DND-41 (cell line): Measurements from ENCODE around the gene ZBTB7B.

Experiments used
- ATAC-seq: fragments of 200-7000 bp; cut with Tn5 transposase; 3 replicates; pipeline ENCODE4 v1.9.1; 2021; ENCODE audit warnings: low read depth; ENCODE audit not compliant: insufficient read depth
- DNase-seq: peaks from one replicate; pipeline ENCODE4 v3.0.0-alpha.2; 2020
- H2AFZ ChIP-seq: 2 replicates; pipeline ENCODE4 v1.6.0; 2012; ENCODE audit warnings: low read depth, low read length
- H3K27ac ChIP-seq: 2 replicates; pipeline ENCODE4 v1.5.1; 2012; ENCODE audit warnings: low read length, inconsistent platforms
- H3K27me3 ChIP-seq: fragments of 200-600 bp; sonication (generic); 2 replicates; pipeline ENCODE4 v1.6.0; 2012; ENCODE audit warnings: low read length, mild to moderate bottlenecking, inconsistent platforms; ENCODE audit not compliant: insufficient read depth, poor library complexity
- H3K36me3 ChIP-seq: 2 replicates; pipeline ENCODE4 v1.5.1; 2012; ENCODE audit warnings: low read length, inconsistent platforms; ENCODE audit not compliant: insufficient read depth
- H3K4me1 ChIP-seq: 2 replicates; pipeline ENCODE4 v1.5.1; 2012; ENCODE audit warnings: mild to moderate bottlenecking, low read length; ENCODE audit not compliant: insufficient read depth
- H3K4me2 ChIP-seq: 2 replicates; pipeline ENCODE4 v1.6.0; 2012; ENCODE audit warnings: mild to moderate bottlenecking, moderate library complexity, low read length, inconsistent platforms; ENCODE audit not compliant: insufficient read depth
- H3K4me3 ChIP-seq, 2 experiments: fragments of 200-600 bp in 1 of 2; shearing (Covaris generic) in 1 of 2; 2 replicates each; pipeline ENCODE4 v1.5.1; 2012 to 2016; ENCODE audit warnings: inconsistent platforms in 2 of 2, low read length in 2 of 2, mild to moderate bottlenecking in 2 of 2, low read depth in 1 of 2, moderate library complexity in 1 of 2
- H3K79me2 ChIP-seq: 2 replicates; pipeline ENCODE4 v1.6.0; 2012; ENCODE audit warnings: low read length, inconsistent platforms; ENCODE audit not compliant: insufficient read depth
- H3K9ac ChIP-seq: 2 replicates; pipeline ENCODE4 v1.6.0; 2012; ENCODE audit warnings: low read depth, mild to moderate bottlenecking, inconsistent platforms, low read length, moderate library complexity
- H3K9me3 ChIP-seq: 2 replicates; pipeline ENCODE4 v1.5.1; 2012; ENCODE audit warnings: low read length, moderate library complexity, mild to moderate bottlenecking, inconsistent platforms; ENCODE audit not compliant: insufficient read depth, severe bottlenecking
- H4K20me1 ChIP-seq: 2 replicates; pipeline ENCODE4 v1.6.0; 2012; ENCODE audit warnings: low read length; ENCODE audit not compliant: insufficient read depth
- EZH2 ChIP-seq: IDR thresholded peaks from 3 replicates; pipeline ENCODE4 v1.6.1; 2012; ENCODE audit warnings: borderline replicate concordance, low read depth, mild to moderate bottlenecking, moderate library complexity, low read length, inconsistent platforms; ENCODE audit not compliant: severe bottlenecking
- TF ChIP-seq, protein P1 (sequence below): IDR thresholded peaks from 2 replicates; pipeline ENCODE4 v1.5.1; 2012; ENCODE audit warnings: borderline replicate concordance, low read length, moderate library complexity, mild to moderate bottlenecking; ENCODE audit not compliant: poor library complexity, severe bottlenecking; ENCODE audit errors: extremely low read depth

Gene ZBTB7B

DNA sequence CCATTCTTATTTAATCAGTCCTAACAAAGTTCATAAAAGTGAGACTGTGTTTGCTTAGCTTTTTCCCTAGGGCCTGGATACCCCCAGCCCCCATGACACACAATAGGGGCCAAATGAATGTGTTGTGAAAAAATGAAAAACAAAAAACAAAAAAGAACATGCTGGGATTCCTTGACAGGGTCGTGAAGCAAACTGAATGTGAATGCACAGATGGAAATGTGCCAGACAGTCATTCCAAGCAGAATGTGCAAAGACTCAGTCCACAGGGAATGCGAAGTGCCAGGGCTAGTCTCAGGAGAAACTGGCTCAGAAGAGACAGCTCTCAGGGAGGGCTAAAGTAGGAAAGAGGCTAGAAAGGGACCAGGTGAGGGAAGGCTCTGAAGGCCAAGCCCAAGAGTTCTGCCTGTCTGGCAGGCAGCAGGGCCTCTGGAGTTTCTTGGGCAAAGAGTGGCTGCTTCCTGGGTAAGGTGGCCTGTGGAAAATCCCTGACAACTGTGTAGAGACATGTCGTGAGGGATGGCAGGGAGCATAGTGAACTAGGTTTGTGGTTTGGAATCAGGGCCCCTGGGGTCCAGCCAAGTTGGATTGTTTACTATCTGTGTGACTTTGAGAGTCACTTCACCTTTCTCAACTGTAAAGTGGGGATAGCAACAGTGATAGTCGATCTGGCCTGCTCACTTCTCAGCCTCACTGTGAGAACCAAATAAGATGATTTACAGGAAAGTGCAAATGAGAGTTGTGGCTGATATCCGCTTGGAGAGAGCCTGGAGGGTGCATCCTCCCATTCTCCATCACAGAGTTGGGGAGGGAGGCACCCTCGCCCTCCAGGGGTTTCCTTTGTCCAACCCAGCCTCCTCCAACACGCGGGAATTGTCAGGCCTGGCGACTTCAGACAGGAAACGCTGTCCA lies 47.3 kb downstream of the ZBTB7B start:
- H3K27ac ChIP-seq, result no peak overlapping the region
- no peak overlapping the region for H3K4me3 ChIP-seq
- no peak overlapping the region for H3K4me2 ChIP-seq
- peaks cover 6% of the 10 kb centered on the region for H4K20me1 ChIP-seq
- no peak overlapping the region for H3K9ac ChIP-seq
- TF ChIP-seq, protein P1, sequence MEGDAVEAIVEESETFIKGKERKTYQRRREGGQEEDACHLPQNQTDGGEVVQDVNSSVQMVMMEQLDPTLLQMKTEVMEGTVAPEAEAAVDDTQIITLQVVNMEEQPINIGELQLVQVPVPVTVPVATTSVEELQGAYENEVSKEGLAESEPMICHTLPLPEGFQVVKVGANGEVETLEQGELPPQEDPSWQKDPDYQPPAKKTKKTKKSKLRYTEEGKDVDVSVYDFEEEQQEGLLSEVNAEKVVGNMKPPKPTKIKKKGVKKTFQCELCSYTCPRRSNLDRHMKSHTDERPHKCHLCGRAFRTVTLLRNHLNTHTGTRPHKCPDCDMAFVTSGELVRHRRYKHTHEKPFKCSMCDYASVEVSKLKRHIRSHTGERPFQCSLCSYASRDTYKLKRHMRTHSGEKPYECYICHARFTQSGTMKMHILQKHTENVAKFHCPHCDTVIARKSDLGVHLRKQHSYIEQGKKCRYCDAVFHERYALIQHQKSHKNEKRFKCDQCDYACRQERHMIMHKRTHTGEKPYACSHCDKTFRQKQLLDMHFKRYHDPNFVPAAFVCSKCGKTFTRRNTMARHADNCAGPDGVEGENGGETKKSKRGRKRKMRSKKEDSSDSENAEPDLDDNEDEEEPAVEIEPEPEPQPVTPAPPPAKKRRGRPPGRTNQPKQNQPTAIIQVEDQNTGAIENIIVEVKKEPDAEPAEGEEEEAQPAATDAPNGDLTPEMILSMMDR, result no peak
- TF ChIP-seq EZH2, result no peak
- H3K36me3 ChIP-seq, result no peaks in the 10 kb centered on the region
- no peaks in the 10 kb centered on the region for H3K9me3 ChIP-seq
- no peak for ATAC-seq
- DNase-seq, result no peak
- no peaks in the 10 kb centered on the region for H3K79me2 ChIP-seq
- peaks cover 32% of the 10 kb centered on the region for H3K27me3 ChIP-seq
- H2AFZ ChIP-seq, result no peak overlapping the region
- H3K4me1 ChIP-seq, result peaks cover 15% of the 10 kb centered on the region

DNA sequence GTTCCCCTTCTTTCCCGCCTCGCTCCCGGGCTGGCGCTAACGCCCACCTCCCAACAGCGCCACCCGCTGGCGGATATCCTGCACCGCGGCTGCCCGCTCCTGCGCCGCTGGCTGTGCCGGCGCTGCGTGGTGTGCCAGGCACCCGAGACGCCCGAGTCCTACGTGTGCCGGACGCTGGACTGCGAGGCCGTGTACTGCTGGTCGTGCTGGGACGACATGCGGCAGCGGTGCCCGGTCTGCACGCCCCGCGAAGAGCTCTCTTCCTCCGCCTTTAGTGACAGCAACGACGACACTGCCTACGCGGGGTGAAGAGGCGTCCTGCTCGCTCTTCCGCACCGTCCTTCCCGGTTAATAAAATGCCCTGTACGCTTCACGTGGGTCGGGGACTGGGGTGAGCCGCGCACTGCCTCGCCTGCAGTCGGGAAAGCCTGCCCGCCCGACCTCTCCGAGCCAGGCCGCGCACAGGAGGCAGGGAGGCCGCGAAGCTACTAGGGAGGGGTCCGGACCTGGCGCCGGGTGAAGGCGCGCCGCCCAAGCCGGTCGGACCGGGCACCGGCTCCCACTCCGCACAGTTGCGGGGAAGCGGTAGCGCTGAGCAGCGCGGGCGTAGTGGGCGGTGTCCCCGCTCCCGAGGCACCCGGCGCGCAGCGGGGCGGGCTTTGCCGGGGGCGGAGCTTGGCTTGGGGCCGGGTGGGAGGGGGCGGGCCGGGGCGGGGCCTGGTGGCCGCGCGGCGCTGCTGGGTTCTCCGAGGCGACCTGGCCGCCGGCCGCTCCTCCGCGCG lies 48.1 kb downstream of the ZBTB7B start, which contains the start of gene ADAM15:
Gene ADAM15 (plus strand): TSS at position 757 of the 782 bp plus-strand sequence. CDS start 71 bp downstream, outside the sequence.
- H4K20me1 ChIP-seq, result peaks cover 6% of the 10 kb centered on the region
- peak; percentile 90 for ATAC-seq
- H2AFZ ChIP-seq, result 0 out of 2 replicates have a peak within 1 kb of the TSS, but pooled peaks have one; percentile 13

DNA sequence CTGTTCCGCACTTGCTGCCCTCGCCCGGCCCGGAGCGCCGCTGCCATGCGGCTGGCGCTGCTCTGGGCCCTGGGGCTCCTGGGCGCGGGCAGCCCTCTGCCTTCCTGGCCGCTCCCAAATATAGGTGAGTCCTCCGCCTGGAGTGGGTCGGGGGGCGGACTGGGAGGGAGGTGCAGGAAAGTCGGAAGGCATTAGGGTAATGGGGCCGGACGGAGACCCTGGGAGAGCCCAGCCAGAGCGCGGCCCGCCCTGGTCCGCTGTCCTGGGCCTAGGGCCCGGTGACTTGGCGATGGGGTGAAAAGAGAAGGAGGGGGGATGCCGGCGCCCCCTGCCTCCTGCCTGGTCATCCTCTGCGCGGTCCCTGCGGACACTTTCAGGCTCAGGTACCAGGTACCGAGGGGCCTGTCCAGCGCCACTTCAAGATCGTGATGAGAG lies 48.8 kb downstream of the ZBTB7B start:
- H3K4me2 ChIP-seq, result peak overlapping the region; percentile 73
- no peaks in the 10 kb centered on the region for H3K36me3 ChIP-seq
- 0 out of 2 replicates have a peak overlapping the region, but pooled peaks have one; percentile 13 for H2AFZ ChIP-seq
- no peak for DNase-seq
- no peaks in the 10 kb centered on the region for H3K9me3 ChIP-seq
- no peak for ATAC-seq
- H3K4me1 ChIP-seq, result peaks cover 15% of the 10 kb centered on the region
- H4K20me1 ChIP-seq, result peaks cover 10% of the 10 kb centered on the region
- no peak overlapping the region for H3K27ac ChIP-seq
- TF ChIP-seq, protein P1, result no peak
- TF ChIP-seq EZH2, result peak; percentile 55
- H3K27me3 ChIP-seq, result peaks cover 31% of the 10 kb centered on the region
- H3K4me3 ChIP-seq, result peak overlapping the region in 1 of 2 experiments; percentile 52; a peak in 2 of 4 replicates
- peak overlapping the region; percentile 42 for H3K9ac ChIP-seq
- no peaks in the 10 kb centered on the region for H3K79me2 ChIP-seq

More for the DNA sequence above, 48.1 kb downstream of the ZBTB7B start, which contains the start of gene ADAM15:
- H3K4me3 ChIP-seq, result peak within 1 kb of the TSS in 1 of 2 experiments; percentile 52; a peak in 2 of 4 replicates
- TF ChIP-seq EZH2, result peak; percentile 49
- TF ChIP-seq, protein P1, result peak; percentile 51
- H3K9ac ChIP-seq, result peak within 1 kb of the TSS; percentile 42
- no peaks in the 10 kb centered on the region for H3K36me3 ChIP-seq
- H3K79me2 ChIP-seq, result no peaks in the 10 kb centered on the region
- no peaks in the 10 kb centered on the region for H3K9me3 ChIP-seq
- H3K4me2 ChIP-seq, result peak within 1 kb of the TSS; percentile 73
- peaks cover 15% of the 10 kb centered on the region for H3K4me1 ChIP-seq
- H3K27ac ChIP-seq, result no peak within 1 kb of the TSS
- H3K27me3 ChIP-seq, result peaks cover 32% of the 10 kb centered on the region
- DNase-seq, result peak; percentile 72
